GM10847 (cell line): ENCODE results near the gene MPLKIP.

ENCODE experiments used
- POLR2A ChIP-seq: IDR thresholded peaks from 2 replicates; pipeline ENCODE4 v1.6.1; 2011; ENCODE audit not compliant: insufficient read length; ENCODE audit errors: extremely low read depth

Gene MPLKIP

DNA sequence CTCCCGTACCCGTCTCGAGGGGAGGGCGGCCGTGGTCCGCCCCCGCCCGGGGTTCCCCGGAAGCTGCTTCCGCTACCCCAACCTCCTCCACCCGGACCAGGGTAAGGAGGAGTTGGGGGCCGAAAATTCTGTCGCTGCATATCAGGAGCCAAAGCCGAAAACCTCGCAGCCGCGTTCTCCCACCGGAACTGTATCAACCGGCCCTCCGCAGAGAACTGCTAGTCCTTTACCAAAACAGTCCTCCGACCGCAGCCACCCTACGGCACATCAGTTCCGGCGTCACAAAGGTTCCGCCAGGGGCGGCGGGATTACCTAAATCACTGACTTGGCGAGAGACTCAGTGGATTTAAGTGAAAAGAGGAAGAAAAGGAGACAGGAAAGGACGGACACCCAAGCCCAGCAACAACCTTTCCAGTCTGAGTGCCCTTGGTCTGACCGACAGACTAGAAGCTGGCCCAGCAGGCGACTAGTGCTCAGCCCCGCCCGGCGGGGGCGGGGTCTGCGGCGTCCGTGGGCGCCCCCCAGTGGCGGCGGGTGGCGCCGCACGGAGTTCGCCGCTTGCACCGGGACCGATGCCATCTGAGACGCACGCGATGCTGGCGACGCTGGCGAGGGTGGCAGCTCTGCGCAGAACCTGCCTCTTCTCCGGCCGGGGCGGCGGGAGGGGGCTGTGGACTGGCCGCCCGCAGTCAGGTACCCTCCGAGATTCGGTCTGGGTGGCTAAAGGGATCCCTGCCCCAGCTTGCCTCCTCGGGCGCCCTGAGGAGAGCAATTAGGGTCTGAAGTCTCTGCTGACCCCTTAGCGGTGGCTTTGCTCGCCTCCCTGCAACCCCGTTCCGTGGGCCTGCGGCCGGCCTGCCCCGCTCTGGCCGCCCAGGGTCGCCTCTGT is at the start of gene MPLKIP, which contains the start of gene SUGCT:
Gene MPLKIP, minus strand, starts transcription at position 195 of the 889 bp plus-strand sequence. Its CDS starts 55 bp downstream, at position 140.
Gene SUGCT, plus strand, starts transcription at position 578 of the 889 bp plus-strand sequence.
- TF ChIP-seq POLR2A = peak; percentile 59

DNA sequence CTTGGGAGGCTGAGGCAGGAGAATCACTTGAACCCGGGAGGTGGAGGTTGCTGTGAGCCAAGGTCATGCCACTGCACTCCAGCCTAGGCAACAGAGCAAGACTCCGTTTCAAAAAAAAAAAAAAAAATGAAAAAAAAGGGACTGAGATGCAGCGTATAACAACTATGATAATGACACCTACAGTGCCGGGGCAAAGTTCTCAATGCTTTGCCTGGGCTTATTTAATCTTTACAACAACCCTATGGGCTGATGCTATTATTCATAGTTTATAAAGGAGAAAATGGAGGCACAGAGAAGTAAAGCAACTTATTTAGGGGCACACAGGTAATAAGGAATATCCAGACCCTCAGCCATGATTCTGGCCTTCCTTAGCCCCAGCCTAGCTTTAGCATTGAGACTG is 48.0 kb upstream of the MPLKIP start:
- TF ChIP-seq POLR2A = no peak

DNA sequence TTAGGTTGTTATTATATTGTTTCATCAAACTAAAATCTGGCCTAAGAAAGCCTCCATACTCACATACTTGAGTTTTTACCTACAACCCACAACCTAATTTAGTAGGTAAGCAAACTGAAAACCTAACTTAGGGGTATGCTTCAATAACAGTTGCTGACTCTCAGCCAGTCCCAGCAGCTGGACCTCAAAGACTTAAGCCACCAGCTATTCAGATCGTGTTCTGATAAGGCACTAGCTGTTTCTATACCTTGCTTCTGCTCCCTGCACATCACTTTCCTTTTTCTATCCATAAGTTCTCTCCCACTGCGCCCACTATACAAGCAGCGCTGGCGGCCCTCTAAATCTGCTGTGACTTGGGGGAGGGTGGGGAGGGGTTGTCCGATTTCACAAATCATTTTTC is 42.6 kb upstream of the MPLKIP start:
- no peak for TF ChIP-seq POLR2A

- TF ChIP-seq POLR2A = no peak
Measured at GRCh38 chr7:40175725-40176510, 41.5 kb upstream of the MPLKIP start.

DNA sequence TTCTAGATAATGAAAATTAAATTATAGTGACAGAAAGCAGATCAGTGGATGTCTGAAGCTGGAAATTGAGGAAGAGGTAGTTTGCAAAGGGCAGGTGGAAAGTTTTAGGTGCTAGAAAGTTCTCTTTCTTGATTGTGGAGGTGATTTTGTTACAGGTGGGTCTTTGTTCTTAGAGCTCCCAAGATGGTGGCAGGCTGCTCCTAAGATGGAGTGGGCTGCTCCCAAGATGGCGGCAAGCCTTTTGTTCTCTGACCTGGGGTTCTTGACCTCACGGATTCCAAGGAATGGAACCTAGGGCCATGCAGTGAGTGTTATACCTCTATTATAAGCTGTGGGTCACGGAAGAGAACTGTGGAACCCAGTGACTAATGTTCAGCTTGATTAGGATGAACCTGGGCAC is 32.9 kb upstream of the MPLKIP start:
- no peak for TF ChIP-seq POLR2A

DNA sequence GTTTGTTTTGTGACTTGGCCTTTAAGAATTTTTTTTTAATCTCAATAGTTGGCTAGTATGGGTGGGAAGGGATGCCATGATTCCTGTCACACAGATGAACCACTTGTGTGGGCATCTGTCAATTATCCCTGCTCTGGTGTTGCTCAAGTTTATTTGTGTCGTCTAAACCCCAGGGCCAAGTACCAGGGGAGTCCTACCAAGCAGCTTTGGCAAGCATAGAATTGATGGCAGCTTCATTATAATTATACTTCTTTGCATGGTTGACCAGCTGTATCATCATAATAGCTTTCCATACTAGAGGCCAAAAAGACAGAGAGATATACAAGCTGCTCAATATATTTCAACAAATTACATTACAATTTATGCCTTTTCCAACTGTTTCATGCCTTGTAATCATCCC is 30.8 kb upstream of the MPLKIP start:
- no peak for TF ChIP-seq POLR2A

GRCh38 chr7:40162516-40162915 is 28.1 kb upstream of the MPLKIP start:
- TF ChIP-seq POLR2A = no peak

GRCh38 chr7:40156988-40157387 is 22.6 kb upstream of the MPLKIP start:
- no peak for TF ChIP-seq POLR2A

DNA sequence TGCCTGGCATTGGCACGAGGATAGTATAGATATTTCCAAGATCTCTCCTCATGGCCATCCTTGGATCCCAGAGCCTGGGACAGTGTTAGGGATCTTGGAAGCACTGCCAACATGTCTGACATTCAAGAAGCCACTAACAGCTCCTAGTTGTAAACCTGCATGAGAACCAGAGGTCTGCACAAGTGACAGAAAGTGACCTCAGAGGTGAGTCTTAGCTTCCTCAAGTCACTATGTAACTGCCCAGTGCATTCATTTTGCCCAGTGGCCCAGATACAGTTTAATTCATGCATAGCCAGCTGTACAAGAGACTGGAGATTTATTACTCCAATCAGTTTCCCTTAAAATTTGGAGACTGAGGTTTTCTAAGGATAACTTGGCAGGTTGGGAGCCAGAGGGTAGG is 17.1 kb upstream of the MPLKIP start:
- no peak for TF ChIP-seq POLR2A

GRCh38 chr7:40148671-40149070 is 14.2 kb upstream of the MPLKIP start:
- no peak for TF ChIP-seq POLR2A

DNA sequence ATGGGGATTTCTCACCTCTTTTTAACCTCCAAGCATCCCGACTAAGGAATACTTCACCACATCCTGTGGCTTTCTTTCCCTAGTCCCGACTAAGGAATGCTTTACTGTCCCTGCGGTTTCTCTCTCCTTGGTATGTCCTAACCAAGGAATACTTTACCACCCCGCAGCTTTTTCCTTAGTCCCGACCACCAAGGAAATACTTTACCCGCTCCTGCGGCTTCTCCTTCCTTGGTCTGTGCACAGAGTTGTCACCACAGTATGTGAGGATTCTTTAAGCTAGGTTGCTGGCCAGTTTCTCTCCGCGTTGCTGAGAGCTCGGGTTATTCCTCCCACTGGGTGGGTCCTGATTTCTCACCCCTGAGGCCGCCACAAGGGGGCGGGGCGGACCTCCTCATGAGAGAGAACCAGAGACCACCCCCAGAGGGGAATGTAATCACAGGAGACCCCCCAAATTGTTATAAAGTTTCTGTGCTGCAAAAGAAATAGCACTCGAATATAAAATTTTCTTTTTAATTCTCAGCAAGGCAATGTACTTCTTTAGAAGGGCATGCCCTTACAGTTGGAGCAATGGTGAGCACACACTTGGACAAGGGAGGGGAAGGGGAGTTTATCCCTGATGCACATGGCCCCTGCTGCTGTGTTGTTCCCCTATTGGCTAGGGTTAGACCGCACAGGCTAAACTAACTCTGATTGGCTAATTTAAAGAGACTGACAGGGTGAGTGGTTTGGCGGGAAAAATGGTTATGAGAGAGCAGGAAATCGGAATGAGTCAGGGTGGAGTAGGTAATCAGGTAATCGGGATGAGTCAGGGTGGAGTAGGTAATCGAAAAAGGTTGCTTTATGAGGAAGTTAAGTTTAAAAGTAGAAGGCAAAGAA is 13.2 kb upstream of the MPLKIP start:
- no peak for TF ChIP-seq POLR2A

- TF ChIP-seq POLR2A = no peak
Measured at GRCh38 chr7:40138973-40139372, 4.6 kb upstream of the MPLKIP start.

- TF ChIP-seq POLR2A = no peak
Measured at GRCh38 chr7:40137563-40137962, 3.1 kb upstream of the MPLKIP start.

DNA sequence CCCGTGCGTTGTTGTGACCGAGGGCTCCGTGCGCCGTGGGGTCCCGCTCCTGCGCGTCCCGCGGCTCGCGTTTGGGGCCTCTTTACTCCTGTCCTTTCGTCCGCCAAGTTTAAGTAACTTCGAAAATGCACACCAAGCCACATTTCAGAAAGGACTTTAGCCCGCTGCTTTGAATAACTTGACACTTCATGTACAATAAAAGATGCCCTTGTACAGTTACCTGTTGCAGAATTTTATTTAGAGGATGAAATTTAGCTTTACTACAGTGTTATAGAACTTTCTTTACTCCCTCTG is 842 bp upstream of the MPLKIP start:
- no peak for TF ChIP-seq POLR2A
